Activated gamma-delta T cell treated with anti-CD3 and anti-CD28 coated beads, Interleukin-2, amount 50 U/mL, for 16 hours (primary cell): Measurements from ENCODE around the gene OGFRL1.

Experiments
- DNase-seq: peaks from one replicate; pipeline ENCODE4 v3.0.0-alpha.2; 2020; ENCODE audit warnings: low read depth

Gene OGFRL1

GRCh38 chr6:71334768-71335167 is 46.2 kb downstream of the OGFRL1 start:
- no peak for DNase-seq

- DNase-seq, result no peak
Observed at GRCh38 chr6:71335544-71335943, 46.9 kb downstream of the OGFRL1 start.

- DNase-seq, result no peak
Observed at GRCh38 chr6:71336901-71337300, 48.3 kb downstream of the OGFRL1 start.

- DNase-seq, result no peak
Observed at GRCh38 chr6:71338540-71339316, 50.1 kb downstream of the OGFRL1 start.

GRCh38 chr6:71342772-71343171 is 54.2 kb downstream of the OGFRL1 start:
- DNase-seq, result no peak

GRCh38 chr6:71345476-71346333 is 57.1 kb downstream of the OGFRL1 start:
- DNase-seq, result no peak

- DNase-seq, result no peak
Observed at GRCh38 chr6:71346334-71346694, 57.7 kb downstream of the OGFRL1 start.

- no peak for DNase-seq
Observed at GRCh38 chr6:71347119-71347518, 58.5 kb downstream of the OGFRL1 start.

GRCh38 chr6:71349395-71349794 is 60.8 kb downstream of the OGFRL1 start:
- DNase-seq, result no peak

GRCh38 chr6:71349976-71350615 is 61.5 kb downstream of the OGFRL1 start:
- DNase-seq, result no peak

- no peak for DNase-seq
Observed at GRCh38 chr6:71351190-71351589, 62.6 kb downstream of the OGFRL1 start.
